Memory B cell (primary cell): ENCODE measurements around the gene YARS1.

Experiments
- ATAC-seq: fragments of 150-1000 bp; cut with Tn5 transposase; 2 replicates; pipeline ENCODE4 v1.10.0; 2021; ENCODE audit warnings: low read depth, mild to moderate bottlenecking, moderate library complexity
- DNase-seq, 2 donors: peaks; one replicate each; pipeline ENCODE4 v3.0.0; 2022; ENCODE audit warnings: low spot score in 2 of 2
- H3K27ac Mint-ChIP-seq: one replicate; pipeline ENCODE4 v1.8.0; 2022; ENCODE audit warnings: mild to moderate bottlenecking, moderate library complexity, mixed read lengths
- H3K27me3 Mint-ChIP-seq: one replicate; pipeline ENCODE4 v1.8.0; 2022; ENCODE audit warnings: mixed read lengths
- H3K36me3 Mint-ChIP-seq: one replicate; pipeline ENCODE4 v1.8.0; 2022; ENCODE audit warnings: mild to moderate bottlenecking, mixed read lengths
- H3K4me1 Mint-ChIP-seq: one replicate; pipeline ENCODE4 v1.8.0; 2022; ENCODE audit warnings: mixed read lengths
- H3K4me3 Mint-ChIP-seq: one replicate; pipeline ENCODE4 v1.8.0; 2022; ENCODE audit warnings: mild to moderate bottlenecking, moderate library complexity, mixed read lengths
- H3K9me3 Mint-ChIP-seq: one replicate; pipeline ENCODE4 v1.8.0; 2022; ENCODE audit warnings: mixed read lengths

Gene YARS1

DNA sequence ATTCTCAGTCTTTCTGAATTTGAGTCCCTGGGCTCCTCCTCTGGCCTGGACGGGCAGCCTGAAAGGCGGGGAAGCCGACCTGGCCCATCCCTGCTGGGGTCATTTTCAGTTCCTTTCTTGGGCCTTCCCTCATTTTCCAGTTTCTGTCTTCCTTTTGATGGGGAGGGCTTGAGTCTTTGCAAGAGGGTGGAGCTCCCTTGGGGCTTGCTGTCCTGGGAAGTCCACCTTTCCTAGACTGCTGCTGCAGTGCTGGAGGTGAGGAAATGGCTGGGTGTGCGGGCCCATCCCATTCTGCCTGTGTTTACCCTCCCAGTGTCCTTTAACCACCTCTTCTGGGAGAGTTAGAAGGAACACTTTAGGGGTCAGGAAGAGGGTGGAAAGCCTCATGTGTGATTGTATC lies 74.2 kb downstream of the YARS1 start:
- Mint-ChIP-seq H3K9me3 (no peaks in the 10 kb centered on the region), H3K4me1 (no peaks in the 10 kb centered on the region), H3K27ac (no peak overlapping the region), H3K4me3 (peak overlapping the region; percentile 78), H3K36me3 (no peaks in the 10 kb centered on the region), H3K27me3 (peaks cover 20% of the 10 kb centered on the region)
- ATAC-seq (no peak), DNase-seq (no peak)

DNA sequence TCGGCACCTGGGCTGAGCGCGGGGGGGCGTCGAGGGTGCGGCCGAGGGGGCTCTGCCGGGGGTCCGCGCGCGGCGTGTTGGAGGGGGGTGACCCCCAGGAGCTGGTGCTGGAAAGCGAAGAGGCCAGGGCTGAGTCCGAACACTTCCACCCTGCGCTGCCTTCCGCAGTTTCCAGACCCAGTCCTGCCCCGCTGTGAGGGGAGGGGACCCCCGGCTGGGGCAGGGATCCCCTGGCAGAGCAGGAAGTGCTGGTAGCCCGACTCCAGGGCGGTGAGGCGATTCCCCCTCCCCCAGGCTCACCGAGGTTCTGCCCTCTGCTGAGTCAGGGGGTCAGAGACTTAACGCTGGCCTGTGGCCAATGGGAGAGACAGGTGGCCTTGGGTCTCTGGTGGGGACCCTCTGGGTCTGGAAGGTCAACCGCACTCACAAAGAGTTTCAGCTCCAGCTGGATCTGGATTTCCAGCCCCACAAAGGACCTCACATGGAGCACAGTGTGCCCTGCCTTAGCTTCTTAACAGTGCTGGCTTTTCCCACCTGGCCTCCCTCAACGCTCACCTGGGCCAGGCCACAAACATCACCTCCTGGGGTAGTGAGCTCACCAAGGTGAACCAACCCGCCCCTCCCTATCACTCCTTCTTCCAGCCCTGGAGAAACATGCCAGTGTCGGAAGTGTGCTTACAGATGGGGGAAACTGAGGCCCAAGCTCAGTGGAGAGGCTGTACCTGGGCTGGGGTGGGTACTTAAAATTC lies 74.8 kb downstream of the YARS1 start:
- Mint-ChIP-seq H3K27me3 (peaks cover 21% of the 10 kb centered on the region), H3K36me3 (no peaks in the 10 kb centered on the region), H3K4me1 (no peaks in the 10 kb centered on the region), H3K4me3 (peak overlapping the region; percentile 78), H3K9me3 (no peaks in the 10 kb centered on the region), H3K27ac (no peak overlapping the region)
- ATAC-seq (peak; percentile 8), DNase-seq (no peak)

DNA sequence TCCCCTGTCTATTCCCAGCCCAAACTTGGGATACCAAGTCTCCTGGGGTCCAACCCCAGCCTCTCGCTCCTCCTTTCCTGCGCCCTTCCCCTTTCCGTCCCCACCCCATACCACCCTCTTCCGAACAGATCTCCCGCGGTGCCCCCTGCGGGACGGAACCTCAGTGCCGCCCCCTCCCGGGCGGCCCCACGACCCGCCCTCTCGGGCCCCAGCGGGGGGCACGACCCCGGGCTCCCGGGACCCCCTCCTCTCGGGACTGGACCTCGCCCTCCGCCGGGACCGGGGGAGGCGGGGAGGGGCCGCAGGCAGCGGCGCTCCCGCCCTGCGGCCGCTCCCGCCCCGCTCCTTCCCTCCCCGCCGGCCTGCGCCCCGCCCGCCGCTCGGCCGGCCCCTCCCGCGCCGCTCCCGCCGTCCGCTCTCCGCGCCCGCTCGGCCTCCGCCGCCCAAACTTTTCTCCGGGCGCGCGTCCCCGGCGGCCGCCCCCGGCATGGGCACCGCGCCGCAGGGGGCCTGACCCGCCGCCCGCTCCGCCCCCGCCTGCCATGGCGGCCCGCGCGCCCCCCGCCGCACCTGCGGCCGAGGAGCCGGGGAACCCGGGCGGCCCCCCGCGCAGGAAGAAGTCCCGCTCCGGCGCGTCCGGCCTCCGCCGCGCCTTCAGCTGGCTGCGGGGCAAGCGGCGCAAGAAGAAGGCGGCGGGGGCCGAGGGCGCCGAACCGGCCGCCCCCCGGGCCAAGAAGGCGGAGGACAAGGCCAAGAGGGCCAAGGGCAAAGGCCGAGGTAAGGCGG lies 75.6 kb downstream of the YARS1 start:
- Mint-ChIP-seq H3K4me1 (no peaks in the 10 kb centered on the region), H3K4me3 (peak overlapping the region; percentile 78), H3K27me3 (peaks cover 24% of the 10 kb centered on the region), H3K27ac (no peak overlapping the region), H3K9me3 (no peaks in the 10 kb centered on the region), H3K36me3 (no peaks in the 10 kb centered on the region)
- no peak for DNase-seq
- ATAC-seq: peak; percentile 38

DNA sequence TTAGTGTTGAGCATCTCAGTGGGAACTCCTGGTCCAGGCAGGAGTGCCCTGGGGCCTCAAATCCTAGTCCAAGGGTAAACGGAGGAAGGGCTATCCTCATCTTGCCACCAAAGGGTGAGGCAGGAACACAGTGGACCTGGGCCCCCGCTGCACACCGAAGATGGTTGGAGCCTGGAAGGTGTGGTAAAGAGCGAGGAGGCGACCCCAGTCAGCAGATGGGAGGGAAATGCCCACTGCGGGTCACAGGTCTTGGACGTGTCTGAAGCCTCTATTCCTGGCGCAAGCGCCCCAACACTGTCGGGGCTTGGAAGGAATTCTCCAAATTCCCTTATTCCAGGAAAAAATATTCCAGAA lies 76.1 kb downstream of the YARS1 start:
- no peaks in the 10 kb centered on the region for H3K9me3 Mint-ChIP-seq
- peaks cover 25% of the 10 kb centered on the region for H3K27me3 Mint-ChIP-seq
- H3K27ac Mint-ChIP-seq: no peak overlapping the region
- no peak for DNase-seq
- ATAC-seq: no peak
- H3K4me1 Mint-ChIP-seq: no peaks in the 10 kb centered on the region
- peak overlapping the region; percentile 76 for H3K4me3 Mint-ChIP-seq
- no peaks in the 10 kb centered on the region for H3K36me3 Mint-ChIP-seq

DNA sequence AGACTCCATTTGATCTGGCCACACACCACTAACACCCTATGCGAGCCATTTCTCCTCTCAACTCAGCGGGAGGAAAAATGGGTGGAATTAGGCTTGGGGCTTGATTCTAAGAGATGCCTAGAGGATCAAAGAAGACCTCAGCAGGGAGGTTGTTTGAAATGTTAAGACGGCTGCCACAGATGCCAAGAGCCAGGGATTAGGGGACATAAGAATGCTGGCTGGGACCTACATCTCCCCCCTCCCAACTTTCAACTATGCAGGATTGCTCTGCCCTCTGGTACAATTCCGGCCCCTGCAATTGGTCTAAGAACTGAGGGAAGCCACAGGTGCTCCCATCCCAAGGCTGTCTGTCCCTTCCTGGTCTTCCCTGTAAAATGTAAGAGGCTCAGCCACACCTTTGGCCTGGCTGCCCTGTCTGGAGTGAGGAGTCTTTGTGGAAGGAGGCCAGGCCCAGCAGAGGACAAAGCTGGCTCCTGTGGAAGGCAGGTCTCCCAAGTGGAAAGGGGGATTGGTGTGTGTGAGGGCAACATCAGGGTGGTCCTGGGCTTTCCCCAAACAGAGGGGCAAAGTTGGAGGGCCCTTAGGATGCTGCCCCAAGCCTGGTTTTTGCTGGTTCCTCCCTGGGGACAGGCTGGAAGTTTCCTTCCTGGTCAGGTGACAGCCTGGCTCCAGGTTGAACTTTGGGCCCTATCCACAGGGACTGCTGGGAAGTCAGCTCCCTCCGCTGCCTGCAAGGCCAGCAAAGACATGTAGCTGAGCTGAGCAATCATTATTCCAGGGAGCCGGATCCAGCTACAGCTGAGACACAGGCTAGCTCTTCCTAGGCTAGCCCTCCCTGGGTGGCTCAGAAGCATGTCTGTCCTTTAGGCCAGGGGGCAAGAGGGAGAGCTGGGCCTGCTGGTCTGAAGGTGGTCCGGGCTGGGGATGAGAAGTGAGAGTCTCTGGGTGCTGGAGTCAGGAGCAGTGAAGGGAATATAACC lies 80.1 kb downstream of the YARS1 start:
- Mint-ChIP-seq H3K36me3 (no peaks in the 10 kb centered on the region), H3K4me3 (no peak overlapping the region), H3K27ac (no peak overlapping the region), H3K27me3 (peaks cover 16% of the 10 kb centered on the region), H3K9me3 (no peaks in the 10 kb centered on the region), H3K4me1 (no peaks in the 10 kb centered on the region)
- ATAC-seq (no peak), DNase-seq (no peak)

DNA sequence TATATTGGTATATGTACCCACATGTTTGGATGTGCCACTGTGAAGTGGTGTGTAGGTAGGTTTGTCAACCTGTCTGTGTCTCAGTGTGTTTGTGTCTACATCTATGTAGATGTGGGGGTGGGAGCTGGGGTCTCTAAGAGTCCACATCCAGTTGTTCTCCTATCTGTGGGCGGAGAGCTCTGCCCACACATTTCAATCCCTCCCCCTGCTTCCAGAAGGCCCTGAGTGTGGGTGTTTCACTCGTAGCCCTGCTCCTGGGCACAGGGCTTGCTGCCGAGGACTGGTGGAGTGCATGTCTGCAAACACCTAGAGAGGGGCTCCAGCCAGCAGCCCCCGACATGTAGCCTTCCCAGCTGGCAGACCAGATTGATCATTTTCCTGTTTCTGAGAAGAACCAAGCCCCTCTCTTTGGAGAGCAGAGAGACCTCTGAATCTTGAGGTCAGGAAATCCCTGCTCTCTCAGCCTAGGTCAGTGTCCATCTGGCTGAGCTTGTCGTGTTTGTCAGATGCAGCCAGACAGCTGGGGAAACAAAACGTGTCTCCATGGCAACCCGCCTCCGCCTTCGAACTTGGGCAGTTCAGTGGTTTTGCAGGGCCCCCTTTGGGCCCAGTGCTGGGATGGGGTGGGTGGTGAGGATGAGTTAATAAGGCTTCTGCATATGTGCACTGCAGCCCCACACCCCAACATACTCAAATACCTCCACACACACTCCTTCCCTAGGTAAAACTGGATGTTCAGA lies 83.4 kb downstream of the YARS1 start:
- H3K4me1 Mint-ChIP-seq: no peaks in the 10 kb centered on the region
- ATAC-seq (no peak), DNase-seq (no peak)
- H3K36me3 Mint-ChIP-seq: no peaks in the 10 kb centered on the region
- peaks cover 13% of the 10 kb centered on the region for H3K27me3 Mint-ChIP-seq
- H3K27ac Mint-ChIP-seq: no peak overlapping the region
- no peak overlapping the region for H3K4me3 Mint-ChIP-seq
- H3K9me3 Mint-ChIP-seq: no peaks in the 10 kb centered on the region

DNA sequence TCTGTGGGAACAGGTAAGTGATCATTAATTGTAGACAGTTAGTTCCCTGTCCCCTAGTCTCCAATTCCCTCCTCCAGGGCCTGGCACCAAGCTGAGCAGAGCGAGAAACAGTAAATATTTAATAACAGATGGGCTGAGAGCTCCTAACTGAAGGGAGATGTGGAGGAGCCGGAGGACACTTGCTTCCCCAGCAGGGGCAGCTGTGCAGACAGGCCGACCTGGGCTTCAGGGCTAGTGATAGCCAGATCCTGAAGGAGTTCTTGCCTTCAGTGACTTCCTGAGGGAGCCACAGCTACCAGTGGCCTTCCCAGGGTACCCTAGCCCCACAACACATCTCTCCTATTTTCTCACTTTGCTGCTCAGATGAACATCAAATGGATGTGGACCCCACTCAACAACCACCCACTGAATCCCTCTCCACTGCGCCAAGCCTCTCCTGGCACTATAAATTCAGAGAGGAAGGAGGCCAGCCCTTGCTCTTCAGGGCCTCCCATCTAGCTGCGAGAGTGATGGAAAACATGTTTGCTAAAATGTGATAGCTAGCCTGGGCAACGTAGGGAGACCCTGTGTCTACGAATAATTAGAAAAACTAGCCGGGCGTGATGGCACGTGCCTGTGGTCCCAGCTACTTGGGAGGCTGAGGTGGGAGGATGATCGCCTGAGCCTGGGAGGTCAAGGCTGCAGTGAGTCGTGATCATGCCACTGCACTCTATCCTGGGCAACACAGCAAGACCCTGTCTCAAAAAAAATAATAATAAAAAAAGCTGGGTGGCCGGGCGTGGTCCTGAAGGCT lies 87.7 kb downstream of the YARS1 start:
- Mint-ChIP-seq H3K4me1 (peaks cover 3% of the 10 kb centered on the region), H3K27ac (no peak overlapping the region)
- no peak for DNase-seq

DNA sequence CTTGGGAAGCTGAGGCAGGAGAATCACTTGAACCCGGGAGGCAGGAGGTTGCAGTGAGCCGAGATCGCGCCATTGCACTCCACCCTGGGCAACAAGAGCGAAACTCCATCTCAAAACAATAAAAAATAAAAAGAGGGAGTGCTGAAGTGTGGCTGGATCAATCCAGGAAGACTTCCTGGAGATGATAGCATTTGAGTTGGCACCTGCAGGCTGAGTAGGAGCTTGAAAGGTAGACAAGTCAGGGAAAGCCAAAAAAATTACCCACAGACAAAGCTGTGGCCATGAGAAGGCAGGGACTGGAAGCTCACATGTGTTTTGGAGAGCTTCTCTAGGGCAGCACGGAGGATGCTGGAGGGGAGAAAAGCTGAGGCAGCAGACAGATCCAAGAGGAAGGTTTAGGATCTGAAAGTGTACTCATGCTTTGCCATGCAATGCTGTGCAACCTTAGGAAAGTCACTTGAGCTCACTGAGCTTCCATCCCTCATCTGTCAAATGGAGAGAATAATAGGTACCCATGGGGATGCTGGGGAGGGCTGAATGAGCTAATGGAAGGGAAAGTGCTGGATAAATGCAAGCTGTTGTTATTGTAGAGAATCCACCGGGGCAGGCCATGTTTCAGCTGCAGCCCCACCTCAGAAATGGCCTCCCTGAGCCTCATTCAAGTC lies 88.6 kb downstream of the YARS1 start:
- DNase-seq (no peak), ATAC-seq (no peak)
- Mint-ChIP-seq H3K27ac (no peak overlapping the region), H3K4me1 (peaks cover 3% of the 10 kb centered on the region), H3K4me3 (no peak overlapping the region), H3K9me3 (no peaks in the 10 kb centered on the region), H3K36me3 (peaks cover 2% of the 10 kb centered on the region), H3K27me3 (peaks cover 19% of the 10 kb centered on the region)

More for the DNA sequence above, 87.7 kb downstream of the YARS1 start:
- peaks cover 2% of the 10 kb centered on the region for H3K36me3 Mint-ChIP-seq
- H3K4me3 Mint-ChIP-seq: no peak overlapping the region
- H3K9me3 Mint-ChIP-seq: no peaks in the 10 kb centered on the region
- H3K27me3 Mint-ChIP-seq: peaks cover 20% of the 10 kb centered on the region
- ATAC-seq: no peak

DNA sequence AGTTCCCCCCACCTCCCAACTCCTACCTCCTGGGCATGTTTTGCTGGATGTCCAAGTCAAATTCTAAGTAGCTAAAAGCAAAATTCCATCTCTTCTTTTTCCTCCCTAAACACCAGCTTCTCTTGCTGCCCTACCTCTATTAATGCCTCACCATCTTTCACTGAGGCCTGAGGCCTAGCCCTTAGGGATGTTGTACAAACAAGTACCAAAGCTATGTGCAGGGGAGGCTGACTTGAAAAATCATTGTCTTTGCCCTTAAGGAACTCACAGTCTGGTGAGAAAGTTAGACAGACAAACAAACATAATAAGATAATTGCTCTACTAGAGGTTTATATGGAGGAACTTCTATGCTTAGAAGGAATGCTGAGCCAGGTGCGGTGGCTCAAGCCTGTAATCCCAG lies 89.3 kb downstream of the YARS1 start:
- peaks cover 17% of the 10 kb centered on the region for H3K27me3 Mint-ChIP-seq
- H3K4me3 Mint-ChIP-seq: no peak overlapping the region
- H3K9me3 Mint-ChIP-seq: no peaks in the 10 kb centered on the region
- ATAC-seq (no peak), DNase-seq (no peak)
- H3K27ac Mint-ChIP-seq: no peak overlapping the region
- H3K4me1 Mint-ChIP-seq: peaks cover 3% of the 10 kb centered on the region
- peaks cover 2% of the 10 kb centered on the region for H3K36me3 Mint-ChIP-seq

DNA sequence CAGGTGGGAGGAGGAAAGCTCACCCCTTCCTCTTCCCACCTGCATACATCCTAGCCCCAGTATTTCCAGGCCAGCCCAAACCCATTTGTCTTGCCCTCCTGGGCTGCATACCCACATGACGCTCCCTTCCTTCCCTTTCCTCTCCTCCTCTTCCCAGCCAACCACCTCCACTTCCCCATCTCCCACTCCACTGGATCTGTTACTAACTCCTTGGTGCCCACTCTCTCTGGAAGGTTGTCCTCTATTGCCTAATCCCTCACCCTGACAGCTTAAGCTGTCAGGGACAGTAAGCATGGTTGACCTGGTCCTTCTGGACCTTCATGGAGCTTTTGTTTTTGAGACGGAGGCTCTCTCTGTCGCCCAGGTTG lies 91.6 kb downstream of the YARS1 start:
- H3K27ac Mint-ChIP-seq: no peak overlapping the region
- H3K4me1 Mint-ChIP-seq: peaks cover 3% of the 10 kb centered on the region
- ATAC-seq (no peak), DNase-seq (no peak)
- peaks cover 4% of the 10 kb centered on the region for H3K36me3 Mint-ChIP-seq
- peaks cover 25% of the 10 kb centered on the region for H3K27me3 Mint-ChIP-seq
- H3K9me3 Mint-ChIP-seq: no peaks in the 10 kb centered on the region
- no peak overlapping the region for H3K4me3 Mint-ChIP-seq
